Activated T-cell treated with anti-CD3 and anti-CD28 coated beads, Interleukin-2, amount 50 U/mL, for 48 hours (primary cell): ENCODE data around the gene SCN8A.

Experiments used
- DNase-seq, 2 experiments: peaks; one replicate each; pipeline ENCODE4 v3.0.0-alpha.2; 2020

Gene SCN8A

DNA sequence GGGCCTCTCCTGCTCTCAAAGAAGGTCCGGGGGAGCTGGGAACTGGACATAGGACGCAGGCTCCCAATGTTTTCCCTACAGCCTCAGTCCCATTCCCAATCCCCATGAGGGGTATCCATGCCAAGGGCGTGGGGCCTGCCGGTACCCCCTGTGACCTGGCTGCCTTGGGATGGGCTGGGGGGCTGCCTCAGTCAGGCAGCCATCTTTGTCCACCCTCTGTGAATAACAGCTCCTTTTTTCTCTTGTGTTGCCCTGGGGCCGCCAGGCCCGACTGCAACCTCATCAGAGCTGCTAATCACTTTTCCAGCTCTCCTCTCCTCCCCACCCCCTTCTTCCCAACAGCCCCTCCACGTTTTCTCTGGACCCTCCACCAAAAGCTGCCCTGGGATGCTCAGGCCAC is 246.3 kb downstream of the SCN8A start:
- DNase-seq, result no peak

DNA sequence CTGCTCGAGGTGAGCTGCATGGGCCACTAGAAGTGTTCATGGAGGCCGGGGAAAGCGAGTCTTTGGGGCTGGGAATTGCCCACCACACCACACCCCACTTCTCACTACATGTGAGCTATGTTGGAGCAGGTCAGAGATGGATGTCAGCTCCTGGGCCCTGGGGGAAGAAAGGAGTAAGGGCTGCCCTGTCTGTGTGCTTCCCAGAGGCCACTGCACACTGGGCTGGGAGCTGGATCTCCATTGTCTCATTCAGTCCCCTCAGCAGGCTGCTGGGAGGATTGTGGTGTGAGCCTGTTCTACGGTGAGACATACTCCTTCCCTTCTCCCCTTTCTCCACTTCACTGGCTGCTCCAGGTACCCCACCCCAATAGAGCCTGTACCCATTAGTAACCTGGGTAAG is 247.0 kb downstream of the SCN8A start:
- no peak for DNase-seq

- DNase-seq, result no peak
These were observed 247.7 kb downstream of the SCN8A start for GRCh38 chr12:51838762-51839161.

DNA sequence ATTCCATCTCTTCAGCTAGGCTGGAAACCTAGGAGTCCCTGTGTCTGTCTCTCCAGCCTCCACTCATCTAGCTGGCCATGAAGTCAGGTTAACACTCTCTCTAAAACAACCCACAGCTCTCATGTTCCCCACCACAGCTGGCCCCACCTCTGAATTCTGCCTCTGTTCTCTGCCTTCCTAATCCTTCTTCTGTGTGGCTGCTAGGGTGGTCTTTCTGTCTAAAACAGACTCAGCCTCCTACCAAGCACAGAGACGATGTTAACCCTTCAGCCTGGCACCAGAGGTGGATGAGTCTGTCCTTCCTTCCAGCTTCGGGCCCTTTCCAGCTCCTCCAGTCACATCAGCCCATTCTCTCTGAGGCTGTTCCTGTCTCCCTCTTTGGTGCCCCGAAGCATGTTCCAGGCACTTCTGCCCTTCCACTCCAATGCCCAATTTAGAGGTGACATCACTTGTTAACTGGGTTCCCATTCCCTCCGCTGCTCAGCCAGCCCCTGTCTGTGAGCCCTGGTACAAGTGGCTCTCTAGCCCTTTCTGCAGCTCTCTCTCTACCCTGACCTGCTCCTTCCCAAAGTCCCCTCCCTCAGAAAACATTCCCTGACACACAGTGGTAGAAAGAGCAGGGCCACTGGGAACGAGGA is 248.4 kb downstream of the SCN8A start:
- DNase-seq, result no peak

DNA sequence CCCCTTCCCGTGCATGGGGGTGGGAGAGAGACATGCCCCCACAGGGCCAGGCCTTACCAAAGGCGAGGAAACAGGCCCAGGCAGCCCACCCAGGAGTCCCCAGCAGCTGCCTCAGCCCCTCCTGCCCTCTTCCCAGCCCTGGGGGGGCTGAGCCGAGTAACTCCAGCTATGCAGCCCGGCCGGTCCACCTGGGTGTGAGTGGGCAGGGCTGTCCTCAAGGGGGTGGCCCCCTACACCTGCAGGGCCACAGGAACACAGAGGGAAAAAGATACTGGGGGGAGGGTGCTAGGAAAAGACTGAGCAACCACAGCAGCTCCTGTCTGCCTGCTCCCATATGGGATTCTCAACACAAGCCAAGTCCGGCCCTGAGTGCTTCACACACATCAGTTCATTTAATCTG is 249.9 kb downstream of the SCN8A start:
- no peak for DNase-seq

- no peak for DNase-seq
These were observed 250.7 kb downstream of the SCN8A start for GRCh38 chr12:51841727-51842126.

DNA sequence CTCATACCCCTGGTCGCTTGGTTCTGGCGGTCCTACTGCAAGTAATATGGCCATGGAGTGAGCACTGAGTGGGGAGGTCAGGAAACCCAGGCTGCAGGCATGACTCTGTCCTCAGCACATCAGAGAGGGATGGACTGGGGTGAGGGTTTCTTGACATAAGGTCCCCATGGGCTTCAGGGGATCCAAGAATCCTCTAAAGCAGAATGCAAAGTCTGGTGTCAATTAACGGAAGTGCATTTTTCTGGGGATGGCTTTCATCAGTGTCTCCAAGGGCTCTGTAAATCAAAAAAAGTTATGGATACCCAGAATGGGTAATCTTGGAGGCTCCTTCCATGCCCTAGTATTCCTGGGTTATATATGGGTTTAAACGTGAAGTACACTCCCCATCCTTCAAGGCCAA is 253.8 kb downstream of the SCN8A start:
- DNase-seq, result no peak

DNA sequence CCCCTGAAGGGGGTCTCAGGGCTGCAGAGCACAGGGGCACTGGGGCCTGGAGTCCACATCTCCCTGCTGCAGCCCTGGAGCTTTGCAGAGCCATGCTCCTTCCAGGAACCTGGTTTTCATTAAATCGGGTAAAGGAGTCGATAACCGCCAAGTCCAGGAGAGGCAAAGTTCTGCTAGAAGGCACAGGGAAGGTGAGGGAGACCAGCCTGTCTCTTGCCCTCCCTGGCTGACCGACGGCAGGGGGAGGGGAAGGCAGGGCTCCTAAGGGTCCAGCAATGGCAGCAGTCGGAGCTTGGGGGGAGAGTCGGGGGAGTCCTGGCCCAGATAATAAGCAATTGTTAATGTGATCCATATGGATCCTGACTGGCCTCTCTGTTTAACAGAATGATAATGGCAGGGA is 254.4 kb downstream of the SCN8A start:
- no peak for DNase-seq

- no peak for DNase-seq
These were observed 255.2 kb downstream of the SCN8A start for GRCh38 chr12:51846271-51846691.

DNA sequence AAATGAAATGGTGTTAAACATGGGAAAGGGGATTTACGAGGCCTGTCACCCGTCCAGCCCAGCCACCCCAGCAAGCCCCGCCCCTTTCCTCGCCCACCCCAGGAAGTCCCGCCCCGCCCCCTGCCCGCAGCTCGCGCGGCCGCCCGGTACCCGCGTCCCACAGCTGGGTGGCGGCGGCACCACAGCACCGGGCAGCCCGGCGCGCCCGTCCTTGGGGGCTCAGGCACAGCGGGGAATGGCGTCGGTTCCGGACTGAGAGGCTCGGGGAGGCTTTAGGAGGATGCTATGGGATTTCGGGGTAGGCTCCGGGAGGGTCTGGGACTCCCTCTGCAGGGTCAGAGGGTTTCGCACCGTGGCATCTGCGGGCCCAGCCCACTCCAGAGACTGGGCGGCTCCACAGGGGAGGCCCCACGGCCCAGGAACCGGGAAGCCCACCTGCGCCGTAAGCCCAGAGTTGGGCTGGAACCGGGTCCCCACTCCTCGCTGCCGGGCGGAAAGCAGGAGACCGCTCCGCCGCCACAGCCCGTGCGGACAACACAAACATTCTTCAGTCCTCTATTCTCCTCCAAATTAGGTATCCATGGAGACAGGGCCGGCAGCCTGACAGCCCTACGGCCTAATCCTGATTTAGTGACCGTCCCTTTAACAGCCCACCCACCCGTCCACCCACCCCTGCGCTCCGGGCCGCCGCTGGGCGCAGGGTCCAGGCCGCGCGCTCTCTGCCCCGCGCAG is 256.0 kb downstream of the SCN8A start:
- peak; percentile 63 to 66 for DNase-seq

- DNase-seq, result peak in 1 of 2 experiments; percentile 34
These were observed 256.8 kb downstream of the SCN8A start for GRCh38 chr12:51847643-51848325.

DNA sequence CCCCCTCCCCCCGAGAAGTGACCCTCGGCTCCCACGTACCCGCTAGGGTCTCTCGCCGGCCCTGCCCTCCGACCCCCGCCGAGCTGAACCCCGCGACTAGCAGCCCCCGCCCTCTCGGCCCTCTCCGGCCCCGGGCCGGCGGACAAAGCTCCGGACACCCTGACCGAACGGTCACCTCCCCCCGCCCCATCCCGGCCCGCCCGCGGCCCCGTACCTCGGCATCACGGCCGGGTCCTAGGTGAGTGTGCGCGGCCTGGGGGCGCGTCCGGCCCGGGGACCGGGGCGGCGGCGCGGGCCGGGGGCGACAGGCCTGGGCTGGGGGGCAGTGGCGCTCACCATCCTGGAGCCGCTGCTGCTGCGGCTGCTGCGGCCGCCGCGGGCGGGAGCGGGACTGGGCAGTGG is 257.3 kb downstream of the SCN8A start, which contains the start of gene FIGNL2:
TSS of gene FIGNL2 (minus strand) at position 393 of the 402 bp plus-strand sequence. CDS start 26,305 bp downstream, outside the sequence.
- no peak for DNase-seq

GRCh38 chr12:51848841-51849735 is 258.1 kb downstream of the SCN8A start:
- no peak for DNase-seq

- no peak for DNase-seq
These were observed 259.3 kb downstream of the SCN8A start for GRCh38 chr12:51850081-51850964.

DNA sequence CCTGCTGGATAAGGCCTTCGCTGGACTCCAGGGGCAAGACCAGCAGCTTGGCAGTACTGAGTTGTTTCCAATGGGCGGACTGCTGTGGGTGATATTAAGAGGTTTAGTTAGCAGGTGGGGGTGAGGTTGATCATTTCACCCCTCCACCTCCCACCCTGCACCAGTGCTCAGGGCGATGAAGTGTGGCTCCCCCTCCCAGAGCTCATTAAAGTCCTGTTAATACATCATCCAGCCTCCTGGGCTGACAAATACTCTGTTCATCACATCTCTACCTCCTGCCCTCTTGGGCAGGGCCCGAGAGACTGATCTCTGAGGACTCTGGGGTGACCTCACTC is 259.9 kb downstream of the SCN8A start:
- DNase-seq, result no peak

- DNase-seq, result no peak
These were observed 260.5 kb downstream of the SCN8A start for GRCh38 chr12:51851413-51852124.

DNA sequence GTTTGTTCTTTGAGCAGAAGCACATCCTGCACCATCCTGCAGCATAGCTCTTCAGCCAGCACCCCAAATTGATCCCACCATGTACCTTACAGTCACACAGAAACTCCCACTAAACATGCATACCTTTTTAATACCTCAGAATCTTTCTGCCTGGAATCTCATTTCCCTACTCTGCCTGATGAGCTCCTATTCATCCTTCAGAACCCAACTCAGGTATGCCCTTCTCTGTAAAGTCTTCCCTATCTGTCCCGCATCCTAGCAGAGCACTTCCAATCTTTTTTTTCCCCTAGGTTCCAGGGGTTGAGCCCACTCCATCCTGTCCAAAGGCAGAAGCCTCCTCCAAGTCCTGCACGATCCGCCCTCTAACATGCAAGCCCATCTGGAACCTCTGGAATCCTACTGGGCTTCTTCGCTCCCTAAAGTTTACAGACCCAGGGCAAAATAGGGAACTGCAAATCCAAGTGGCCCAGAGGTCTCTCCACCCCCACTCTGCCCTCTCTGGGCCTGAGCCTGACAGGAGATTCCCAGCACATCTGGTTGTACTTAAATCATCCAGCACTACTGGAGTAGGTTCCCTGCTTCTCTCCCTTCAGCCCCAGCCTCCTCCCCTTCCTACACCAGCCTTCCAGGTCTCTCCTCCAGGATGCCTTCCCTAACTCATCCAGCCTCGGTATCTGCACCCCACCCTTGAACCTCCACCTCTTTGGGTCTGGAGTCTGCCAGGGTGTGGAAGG is 261.5 kb downstream of the SCN8A start:
- DNase-seq, result no peak

DNA sequence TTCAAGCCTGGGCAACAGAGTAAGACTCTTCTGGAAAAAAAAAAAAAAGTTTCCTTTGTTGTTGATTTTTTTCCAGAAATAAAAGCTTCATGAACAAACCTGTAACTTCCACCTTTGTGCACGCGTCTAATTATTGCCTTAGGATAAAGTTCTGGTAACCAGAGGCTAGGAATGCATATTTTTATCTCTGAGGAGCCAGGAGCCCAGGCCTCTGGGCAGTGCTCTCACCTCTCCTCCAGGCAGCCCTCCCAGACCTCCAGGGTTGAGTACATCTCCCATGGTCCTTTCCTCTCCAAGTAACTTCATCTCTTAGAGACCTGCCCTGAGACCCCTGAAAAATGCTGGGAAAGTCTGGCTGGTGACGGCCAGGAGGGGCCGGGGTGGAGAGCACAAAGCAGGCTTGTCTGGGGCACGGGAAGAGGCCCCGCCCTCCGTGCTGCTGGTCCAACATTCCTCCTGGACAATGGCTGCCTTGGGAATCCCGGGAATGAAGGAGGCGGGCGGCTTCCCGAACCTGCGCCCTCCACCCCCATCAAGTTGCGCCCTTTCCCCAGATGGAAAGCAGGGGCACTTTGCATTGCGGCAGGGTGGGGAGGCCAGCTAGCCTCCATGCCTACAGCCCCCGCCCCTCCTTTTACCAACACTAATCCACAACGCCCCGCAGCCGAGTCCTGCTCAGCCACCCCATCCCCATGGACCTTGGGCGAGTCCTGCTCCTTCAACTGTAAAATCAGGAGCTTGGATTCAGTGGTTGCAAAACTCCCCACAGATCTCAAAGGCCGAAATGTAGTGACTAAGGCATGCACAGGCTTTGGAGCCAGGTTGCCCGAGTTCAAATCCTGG is 264.8 kb downstream of the SCN8A start:
- no peak for DNase-seq

DNA sequence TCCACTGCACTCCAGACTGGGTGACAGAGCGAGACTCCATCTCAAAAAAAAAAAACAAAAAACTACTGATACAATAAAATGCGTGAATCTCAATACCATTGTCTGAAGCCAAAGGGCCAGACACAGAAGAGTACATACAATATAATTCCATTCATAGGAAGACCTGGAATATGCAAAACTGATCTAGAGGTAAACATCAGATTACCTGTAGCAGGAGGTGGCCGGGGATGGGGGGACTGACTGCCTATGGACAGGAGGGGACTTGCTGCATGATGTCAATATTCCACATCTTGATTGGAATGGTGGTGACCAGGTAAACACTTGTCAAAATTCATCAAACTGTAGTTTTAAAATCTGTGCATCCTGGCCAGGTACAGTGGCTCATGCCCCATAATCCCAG is 270.0 kb downstream of the SCN8A start:
- DNase-seq, result no peak
